ENCODE measurements around the gene PCBP3.
"Not testable (repeated sequence)": the region's sequence is repeated elsewhere in the genome, so short reads cannot be mapped to it uniquely, and the experiment has no call there.

The PCBP3 gene

DNA sequence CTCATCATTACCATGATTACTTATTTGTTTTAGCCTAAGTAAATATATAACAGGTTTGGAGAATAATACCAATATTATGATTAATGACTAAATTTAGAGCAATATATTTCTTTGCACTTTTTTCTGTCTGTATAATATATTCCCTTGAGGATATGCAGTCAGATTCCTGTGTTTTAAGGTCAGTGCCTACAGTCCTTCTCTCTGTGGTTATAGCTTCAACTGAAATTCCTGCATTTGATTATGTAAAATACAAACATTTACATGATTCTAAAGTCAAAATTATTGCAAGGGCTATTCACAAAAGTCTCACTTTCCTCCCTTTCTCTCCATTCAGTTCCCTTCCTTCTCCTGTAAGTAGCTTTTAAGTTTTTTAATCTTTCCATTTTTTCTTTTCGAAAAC, 195.1 kb downstream of the PCBP3 start:
- H3K27me3 Mint-ChIP-seq: no peaks in the 10 kb centered on the region
- peaks cover 6 to 12% of the 10 kb centered on the region in 2 donors for H3K9me3 Mint-ChIP-seq
- H3K4me3 Mint-ChIP-seq: no peak overlapping the region
- DNase-seq (no peak), ATAC-seq (no peak)
- no peak overlapping the region for H3K27ac Mint-ChIP-seq
- no peaks in the 10 kb centered on the region for H3K4me1 Mint-ChIP-seq

DNA sequence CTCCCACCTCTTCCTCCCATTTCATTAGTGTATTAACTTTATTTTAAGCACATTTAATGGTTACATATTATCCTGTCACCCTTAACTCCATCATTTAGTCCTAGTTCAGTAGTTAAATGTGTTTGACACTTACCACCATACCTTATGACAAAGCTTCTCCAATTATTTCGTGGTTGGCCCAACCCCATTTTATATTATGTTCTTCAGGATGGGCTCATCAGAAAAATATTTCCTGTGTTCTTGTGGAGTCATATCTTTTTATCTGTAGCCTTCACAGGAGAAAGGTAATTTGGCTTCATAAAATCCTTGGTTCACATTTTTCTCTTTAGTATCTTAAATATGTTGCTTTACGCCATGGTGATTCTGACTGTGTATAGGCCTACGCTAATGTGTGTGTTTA, 195.7 kb downstream of the PCBP3 start:
- Mint-ChIP-seq H3K9me3 (peaks cover 6 to 12% of the 10 kb centered on the region in 2 donors), H3K4me1 (no peaks in the 10 kb centered on the region), H3K27ac (no peak overlapping the region), H3K27me3 (no peaks in the 10 kb centered on the region), H3K4me3 (no peak overlapping the region)
- no peak for DNase-seq
- ATAC-seq: no peak

DNA sequence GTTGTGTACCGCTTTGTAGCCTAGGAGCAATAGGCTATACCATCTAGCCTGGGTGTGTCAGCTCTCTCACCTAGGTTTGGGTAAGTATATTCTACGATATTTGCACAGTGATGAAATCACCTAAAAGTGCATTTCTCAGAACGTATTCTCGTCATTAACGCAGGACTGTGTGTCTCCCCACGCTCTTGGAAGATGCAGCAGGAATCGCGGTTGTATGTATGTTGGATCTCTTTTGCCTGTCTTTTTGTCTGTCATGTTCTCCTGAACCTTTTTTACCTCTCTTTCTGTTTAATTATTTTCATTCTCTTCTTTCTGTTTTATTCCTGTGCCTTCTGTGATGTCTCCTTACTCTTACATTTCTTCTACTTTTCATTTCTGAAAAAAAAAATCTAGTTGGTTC, 197.5 kb downstream of the PCBP3 start:
- peaks cover 6 to 12% of the 10 kb centered on the region in 2 donors for H3K9me3 Mint-ChIP-seq
- H3K4me1 Mint-ChIP-seq: no peaks in the 10 kb centered on the region
- no peak for DNase-seq
- peak overlapping the region in 1 of 2 donors; percentile 8 for H3K27ac Mint-ChIP-seq
- H3K4me3 Mint-ChIP-seq: no peak overlapping the region
- no peak for ATAC-seq
- H3K27me3 Mint-ChIP-seq: no peaks in the 10 kb centered on the region

DNA sequence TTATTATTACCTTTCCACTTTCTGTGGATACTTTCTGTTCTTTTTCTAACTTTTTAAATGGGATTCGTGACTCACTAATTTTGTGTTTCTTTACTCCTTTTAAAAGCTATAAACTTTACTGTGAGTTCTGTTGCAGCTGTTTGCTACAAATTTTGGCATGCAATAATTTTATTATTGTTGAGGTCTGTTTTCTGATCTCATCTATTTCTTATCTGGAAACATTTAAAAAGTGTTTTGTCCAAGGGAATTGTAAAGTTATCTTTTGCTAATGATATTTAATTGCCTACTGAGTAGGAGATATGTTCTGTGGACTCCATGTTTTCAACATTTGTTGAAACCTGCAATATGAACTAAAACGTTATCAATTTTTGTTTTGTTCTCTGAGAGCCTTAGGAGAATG, 199.9 kb downstream of the PCBP3 start:
- no peak for ATAC-seq
- Mint-ChIP-seq H3K27ac (no peak overlapping the region), H3K9me3 (peaks cover 6 to 12% of the 10 kb centered on the region in 2 donors), H3K4me1 (no peaks in the 10 kb centered on the region), H3K4me3 (no peak overlapping the region), H3K27me3 (peaks cover 7% of the 10 kb centered on the region)
- no peak for DNase-seq

DNA sequence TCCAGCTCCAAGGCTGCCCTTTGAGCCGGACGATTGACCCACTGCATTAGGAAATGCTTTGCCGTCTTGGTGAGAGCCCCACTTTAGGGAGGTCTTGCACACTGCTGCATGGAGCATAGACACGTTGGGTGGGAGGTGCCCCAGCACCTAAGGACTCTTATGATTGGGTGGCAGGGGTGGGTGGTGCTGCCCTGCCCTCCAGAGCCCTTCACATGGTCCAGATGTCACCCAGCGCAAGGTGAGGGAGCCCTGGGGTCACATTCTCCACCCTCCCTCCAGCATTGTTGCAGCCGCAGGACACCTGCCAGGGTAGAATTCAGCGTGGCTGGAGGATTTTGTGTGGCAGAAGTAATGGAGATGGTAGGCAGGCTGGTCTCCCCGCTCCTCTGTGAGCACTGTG, 200.7 kb downstream of the PCBP3 start:
- no peak overlapping the region for H3K27ac Mint-ChIP-seq
- H3K4me3 Mint-ChIP-seq: no peak overlapping the region
- H3K4me1 Mint-ChIP-seq: no peaks in the 10 kb centered on the region
- H3K27me3 Mint-ChIP-seq: peaks cover 7% of the 10 kb centered on the region
- ATAC-seq (no peak), DNase-seq (no peak)
- peaks cover 6 to 12% of the 10 kb centered on the region in 2 donors for H3K9me3 Mint-ChIP-seq

DNA sequence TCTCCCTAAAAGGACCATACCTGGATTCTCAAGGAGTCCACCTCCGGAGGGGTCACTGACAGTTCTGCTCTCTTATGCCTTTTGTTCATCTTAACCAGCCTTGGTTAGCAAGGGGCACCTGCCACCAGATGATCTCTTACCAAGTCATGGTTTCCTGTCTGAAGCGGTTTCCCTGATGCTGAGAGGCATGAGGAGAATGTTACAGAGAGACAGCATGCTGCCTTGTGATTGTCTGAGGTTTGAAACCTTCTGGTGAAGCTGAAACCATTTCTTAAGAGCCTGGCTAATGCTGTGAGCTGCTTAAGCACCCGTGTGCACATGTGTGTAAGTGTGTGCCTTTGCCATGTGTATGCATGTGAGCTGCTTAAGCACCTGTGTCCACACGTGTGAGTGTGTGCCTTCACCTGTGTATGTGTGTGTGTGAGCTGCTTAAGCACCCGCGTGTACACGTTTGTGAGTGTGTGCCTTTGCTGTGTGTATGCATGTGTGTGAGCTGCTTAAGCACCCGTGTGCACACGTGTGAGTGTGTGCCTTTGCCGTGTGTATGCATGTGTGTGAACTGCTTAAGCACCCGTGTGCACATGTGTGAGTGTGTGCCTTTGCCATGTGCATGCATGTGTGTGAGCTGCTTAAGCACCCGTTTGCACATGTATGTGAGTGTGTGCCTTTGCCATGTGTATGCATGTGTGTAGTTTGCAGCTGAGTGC, 201.7 kb downstream of the PCBP3 start:
- DNase-seq: no peak
- no peak overlapping the region for H3K4me3 Mint-ChIP-seq
- no peaks in the 10 kb centered on the region for H3K4me1 Mint-ChIP-seq
- H3K9me3 Mint-ChIP-seq: peaks cover 6 to 12% of the 10 kb centered on the region in 2 donors
- no peak overlapping the region for H3K27ac Mint-ChIP-seq
- H3K27me3 Mint-ChIP-seq: peaks cover 14% of the 10 kb centered on the region
- ATAC-seq: peak; percentile 37

DNA sequence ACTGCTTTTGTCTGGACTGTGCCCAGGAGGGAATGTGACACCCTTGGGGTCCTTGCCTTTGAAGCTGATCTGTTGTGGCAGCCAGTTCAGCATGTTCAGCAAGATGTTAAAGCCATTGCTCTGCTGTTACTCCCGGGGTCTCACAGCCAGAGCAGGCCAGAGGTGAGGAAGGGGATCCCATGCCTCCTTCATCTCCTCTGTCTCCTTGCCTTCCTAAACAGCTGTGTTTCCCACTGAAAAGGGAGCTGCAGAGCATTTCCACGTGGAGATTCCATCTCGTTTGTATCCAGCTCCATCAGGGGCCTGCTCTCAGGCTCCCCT, 202.2 kb downstream of the PCBP3 start:
- Mint-ChIP-seq H3K27ac (no peak overlapping the region), H3K9me3 (peaks cover 6 to 12% of the 10 kb centered on the region in 2 donors)

DNA sequence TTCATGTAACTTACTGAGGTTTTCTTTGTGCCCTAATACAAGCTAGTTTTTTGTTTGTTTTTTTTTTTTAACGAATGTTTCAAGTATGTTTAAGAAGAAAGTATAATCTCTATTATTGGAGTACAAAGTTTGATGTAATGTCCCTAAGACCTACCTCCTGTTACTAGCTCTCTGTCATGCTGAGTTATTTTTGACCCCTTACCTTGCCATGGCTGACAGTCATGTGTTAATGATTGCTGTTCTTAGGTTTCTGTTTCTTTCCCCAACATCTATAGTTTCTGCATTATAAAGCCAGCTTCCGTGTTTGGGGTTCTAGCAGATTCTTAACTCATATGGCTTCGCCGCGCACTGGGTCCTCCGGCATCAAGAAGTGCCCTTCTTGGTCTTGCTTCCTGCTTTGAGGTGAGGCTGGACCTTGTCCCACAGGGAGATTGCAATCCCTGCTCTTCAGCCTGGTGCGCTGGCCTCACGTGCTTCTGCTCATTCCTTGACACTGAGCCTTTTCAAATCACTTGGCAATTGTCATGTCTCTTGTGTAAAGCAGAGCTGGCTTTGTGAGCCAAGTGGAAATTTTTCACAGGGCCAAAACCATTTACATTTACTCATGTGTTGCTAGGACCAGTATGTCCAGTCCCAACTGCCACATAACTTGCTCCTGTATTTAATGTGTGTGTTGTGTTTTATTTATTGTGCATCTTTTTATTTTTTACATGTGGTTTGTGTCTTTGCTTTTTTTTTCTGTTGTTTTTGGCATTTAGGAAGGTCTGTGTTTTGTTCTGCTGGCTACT, 203.0 kb downstream of the PCBP3 start:
- Mint-ChIP-seq H3K4me1 (no peaks in the 10 kb centered on the region), H3K9me3 (peaks cover 0 to 3% of the 10 kb centered on the region in 2 donors), H3K27ac (peak overlapping the region in 1 of 2 donors; percentile 6), H3K4me3 (no peak overlapping the region), H3K27me3 (peaks cover 22% of the 10 kb centered on the region)
- ATAC-seq: no peak
- DNase-seq: no peak

More for the DNA sequence above, 202.2 kb downstream of the PCBP3 start:
- ATAC-seq (no peak), DNase-seq (no peak)
- H3K4me3 Mint-ChIP-seq: no peak overlapping the region
- peaks cover 16% of the 10 kb centered on the region for H3K27me3 Mint-ChIP-seq
- no peaks in the 10 kb centered on the region for H3K4me1 Mint-ChIP-seq

DNA sequence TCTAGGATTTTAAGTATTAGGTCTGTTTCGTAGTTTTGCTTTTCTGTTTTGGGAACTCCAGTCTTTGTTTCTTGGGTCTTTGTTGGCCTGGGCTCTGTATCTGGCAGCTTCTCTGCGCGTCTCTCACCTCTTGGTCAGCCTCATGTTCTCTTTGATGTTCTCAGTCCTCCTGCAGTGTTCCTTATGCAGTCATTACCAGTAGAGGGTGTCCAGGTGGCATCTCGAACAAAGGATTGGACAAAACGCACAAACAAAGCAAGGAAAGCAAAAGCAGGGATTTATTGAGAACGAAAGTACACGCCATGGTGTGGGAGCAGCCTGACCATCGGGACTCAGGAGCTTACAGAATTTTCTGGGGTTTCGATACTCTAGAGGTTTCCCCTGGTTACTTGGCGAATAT, 204.3 kb downstream of the PCBP3 start:
- Mint-ChIP-seq H3K27ac (no peak overlapping the region), H3K27me3 (peaks cover 26% of the 10 kb centered on the region), H3K4me1 (no peaks in the 10 kb centered on the region), H3K4me3 (no peak overlapping the region), H3K9me3 (no peaks in the 10 kb centered on the region)
- DNase-seq (no peak), ATAC-seq (no peak)

DNA sequence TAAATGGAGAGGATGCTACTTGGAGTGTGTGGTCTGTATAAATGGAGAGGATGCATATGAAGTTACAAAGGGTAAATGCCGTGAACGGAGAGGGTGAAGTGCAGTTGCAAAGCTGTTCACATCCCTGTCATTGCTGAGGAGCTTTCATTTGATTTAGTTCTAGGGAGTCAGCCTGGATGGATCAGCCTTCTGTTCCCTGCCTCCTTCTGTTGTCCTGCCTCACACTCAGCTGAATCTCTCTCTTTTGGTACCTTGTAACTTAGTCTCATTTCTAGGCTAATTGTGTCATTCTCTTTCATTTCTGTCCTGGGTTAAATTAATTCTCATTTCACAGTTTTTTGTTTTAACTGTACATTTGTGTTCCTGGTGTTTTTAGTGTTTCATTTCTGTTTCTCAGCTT, 204.8 kb downstream of the PCBP3 start:
- no peak overlapping the region for H3K27ac Mint-ChIP-seq
- DNase-seq: no peak
- ATAC-seq: no peak
- no peaks in the 10 kb centered on the region for H3K9me3 Mint-ChIP-seq
- no peaks in the 10 kb centered on the region for H3K4me1 Mint-ChIP-seq
- peaks cover 29% of the 10 kb centered on the region for H3K27me3 Mint-ChIP-seq
- no peak overlapping the region for H3K4me3 Mint-ChIP-seq

DNA sequence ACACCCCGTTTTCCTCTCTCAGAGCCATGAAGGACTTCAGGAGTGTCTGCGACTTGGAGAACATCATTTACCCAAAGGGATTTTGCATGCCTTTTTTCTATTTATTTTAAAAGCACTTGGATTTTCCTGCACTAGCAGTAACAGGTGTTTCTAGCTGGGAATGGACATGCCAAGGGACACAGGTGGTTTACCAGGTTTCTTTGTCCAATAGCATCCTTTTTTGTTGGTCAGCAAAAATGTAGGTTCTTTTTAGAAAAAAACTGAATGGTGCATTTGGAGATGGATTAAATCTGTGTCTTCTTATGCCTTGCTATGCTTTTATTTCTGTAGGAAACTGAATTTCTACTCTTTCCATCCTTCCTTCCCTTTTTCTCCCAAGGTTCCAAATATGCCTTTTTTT, 205.3 kb downstream of the PCBP3 start:
- H3K4me3 Mint-ChIP-seq: no peak overlapping the region
- ATAC-seq: no peak
- peaks cover 29% of the 10 kb centered on the region for H3K27me3 Mint-ChIP-seq
- H3K9me3 Mint-ChIP-seq: no peaks in the 10 kb centered on the region
- H3K27ac Mint-ChIP-seq: no peak overlapping the region
- DNase-seq: no peak
- H3K4me1 Mint-ChIP-seq: no peaks in the 10 kb centered on the region

DNA sequence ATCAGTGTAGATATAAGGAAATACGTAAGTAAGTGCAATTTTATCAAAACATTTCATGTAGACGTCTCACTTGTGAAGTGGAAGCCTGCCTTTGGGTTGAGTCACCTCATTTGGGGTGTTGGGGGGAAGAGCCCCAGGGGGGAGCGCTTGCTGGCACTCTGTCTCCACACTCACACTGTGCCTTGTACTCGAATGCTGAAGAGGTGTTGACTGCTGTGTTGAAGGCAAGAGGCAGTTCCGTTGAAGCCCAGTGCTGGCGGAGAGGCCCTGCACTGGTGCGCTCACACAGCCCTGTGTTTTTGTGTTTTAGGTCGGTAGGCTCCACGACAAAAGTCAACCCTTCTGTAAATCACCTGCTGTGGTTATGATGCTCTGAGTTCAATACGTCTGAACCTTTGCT, 206.1 kb downstream of the PCBP3 start:
- Mint-ChIP-seq H3K4me3 (no peak overlapping the region), H3K4me1 (no peaks in the 10 kb centered on the region), H3K9me3 (no peaks in the 10 kb centered on the region), H3K27ac (no peak overlapping the region), H3K27me3 (peaks cover 30% of the 10 kb centered on the region)
- DNase-seq (no peak), ATAC-seq (no peak)

DNA sequence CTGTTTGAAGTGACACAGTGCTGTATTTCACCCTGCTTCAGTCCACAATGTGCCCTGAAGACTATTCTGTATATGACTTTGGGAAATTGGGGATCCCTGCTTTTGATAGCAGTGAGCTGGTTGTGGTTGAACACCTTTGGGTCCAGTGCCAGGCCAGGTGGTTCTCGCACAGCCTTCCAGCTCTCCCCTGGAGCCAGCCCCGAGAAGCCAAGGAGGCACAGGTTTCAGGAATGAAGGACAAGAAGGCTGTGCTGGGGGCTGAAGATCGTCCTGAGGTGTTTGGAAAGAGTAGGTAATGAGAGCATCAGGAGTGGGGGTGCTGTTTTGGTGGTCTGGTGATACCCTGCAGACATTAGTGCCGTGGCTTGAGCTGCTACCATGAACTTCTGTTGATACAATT, 206.7 kb downstream of the PCBP3 start:
- no peak overlapping the region for H3K4me3 Mint-ChIP-seq
- H3K4me1 Mint-ChIP-seq: no peaks in the 10 kb centered on the region
- H3K9me3 Mint-ChIP-seq: no peaks in the 10 kb centered on the region
- H3K27me3 Mint-ChIP-seq: peaks cover 36% of the 10 kb centered on the region
- ATAC-seq: no peak
- H3K27ac Mint-ChIP-seq: no peak overlapping the region
- DNase-seq: no peak

DNA sequence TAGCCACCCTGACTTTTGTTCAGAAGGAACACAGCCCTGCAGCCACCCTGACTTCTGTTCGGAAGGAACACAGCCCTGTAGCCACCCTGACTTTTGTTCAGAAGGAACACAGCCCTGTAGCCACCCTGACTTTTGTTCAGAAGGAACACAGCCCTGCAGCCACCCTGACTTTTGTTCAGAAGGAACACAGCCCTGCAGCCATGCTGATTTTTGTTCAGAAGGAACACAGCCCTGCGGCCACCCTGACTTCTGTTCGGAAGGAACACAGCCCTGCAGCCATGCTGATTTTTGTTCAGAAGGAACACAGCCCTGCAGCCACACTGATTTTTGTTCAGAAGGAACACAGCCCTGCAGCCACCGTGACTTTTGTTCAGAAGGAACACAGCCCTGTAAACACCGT, 208.9 kb downstream of the PCBP3 start:
- H3K27me3 Mint-ChIP-seq: peaks cover 30% of the 10 kb centered on the region
- not testable (repeated sequence) for ATAC-seq

DNA sequence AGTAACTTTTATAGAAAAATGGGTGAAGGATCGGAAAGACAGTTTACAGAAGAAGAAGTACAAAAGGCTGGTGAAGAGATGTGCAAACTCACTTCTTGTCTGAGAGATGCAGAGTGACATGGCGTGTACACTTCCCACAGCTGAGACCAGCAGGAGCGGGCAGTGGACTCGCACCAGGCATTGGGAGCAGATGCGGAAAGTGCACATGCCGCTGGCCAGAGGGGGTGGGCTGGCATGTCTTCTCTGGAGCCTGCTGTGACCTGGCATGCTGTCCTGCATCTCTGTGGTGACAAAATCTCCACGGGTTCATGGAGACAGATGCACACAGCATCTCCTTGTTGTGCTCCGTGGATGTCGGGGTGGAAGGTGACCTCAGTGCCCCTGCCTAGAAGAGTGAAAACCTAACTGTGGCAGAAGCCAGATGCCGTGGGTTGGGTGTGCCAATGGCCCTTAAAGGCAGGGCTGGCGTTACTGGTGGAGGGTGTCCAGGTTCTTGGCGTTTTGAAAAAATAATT, 209.4 kb downstream of the PCBP3 start:
- ATAC-seq (no peak), DNase-seq (no peak)
- H3K27ac Mint-ChIP-seq: no peak overlapping the region
- H3K4me1 Mint-ChIP-seq: no peaks in the 10 kb centered on the region
- peaks cover 35% of the 10 kb centered on the region for H3K27me3 Mint-ChIP-seq
- H3K4me3 Mint-ChIP-seq: no peak overlapping the region
- H3K9me3 Mint-ChIP-seq: no peaks in the 10 kb centered on the region

More for the DNA sequence above, 208.9 kb downstream of the PCBP3 start:
- H3K9me3 Mint-ChIP-seq, H3K4me1 Mint-ChIP-seq, H3K27ac Mint-ChIP-seq, DNase-seq, H3K4me3 Mint-ChIP-seq: not testable (repeated sequence)

DNA sequence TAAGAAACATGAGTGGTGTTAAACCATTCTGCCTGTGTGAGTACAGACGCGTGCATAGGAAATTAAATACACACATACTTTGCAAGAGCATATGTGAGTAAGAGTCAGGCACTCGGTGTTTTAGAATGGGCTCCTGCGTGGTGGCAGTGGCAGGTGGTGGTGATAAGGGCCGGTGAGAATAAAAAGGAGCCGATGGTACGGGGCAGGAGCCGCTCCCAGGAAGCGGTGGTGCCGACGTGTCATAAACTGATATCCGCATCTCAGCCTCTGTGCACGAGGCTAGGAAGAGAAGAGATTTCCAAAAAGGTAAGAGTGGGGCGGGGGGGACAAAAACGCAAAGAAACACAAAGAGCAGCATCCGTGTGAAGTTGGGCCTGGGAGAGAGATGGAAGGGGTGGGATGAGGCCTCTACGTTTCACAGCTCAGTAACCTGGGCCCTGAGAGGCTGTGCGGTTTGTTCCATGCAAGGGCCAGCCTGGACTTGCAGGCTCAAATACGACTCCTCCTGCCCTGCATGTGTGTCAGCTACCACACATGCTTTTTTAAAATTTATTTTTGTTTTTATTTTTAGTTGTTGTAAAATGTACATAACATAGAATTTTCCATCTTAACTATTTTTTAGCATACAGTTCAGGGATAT, 210.3 kb downstream of the PCBP3 start:
- H3K27ac Mint-ChIP-seq: no peak overlapping the region
- no peaks in the 10 kb centered on the region for H3K9me3 Mint-ChIP-seq
- no peak for DNase-seq
- no peak overlapping the region for H3K4me3 Mint-ChIP-seq
- ATAC-seq: no peak
- peaks cover 5% of the 10 kb centered on the region for H3K4me1 Mint-ChIP-seq
- peaks cover 44% of the 10 kb centered on the region for H3K27me3 Mint-ChIP-seq

All from stimulated activated naive CD8-positive, alpha-beta T cell treated with anti-CD3 and anti-CD28 coated beads, Interleukin-15, amount 100 ng/mL, for 72 hours (primary cell).